Breast epithelium (tissue), 4 donors: Measurements from ENCODE around the gene LMOD3. TPM values are rescaled to one million over a fixed set of nuclear protein-coding genes. Genes with fewer than 3 reads are reported as not detected.

Experiments used
- DNase-seq, 2 donors: peaks; one replicate each; pipeline ENCODE4 v3.0.0-alpha.2; 2019; ENCODE audit warnings: low spot score in 2 of 2
- H3K27ac ChIP-seq, 2 donors: fragments of 200-600 bp; sonication (generic) in 1 of 2; one replicate each; pipeline ENCODE4 v1.5.1; 2016 to 2019; ENCODE audit warnings: mild to moderate bottlenecking in 1 of 2
- H3K27me3 ChIP-seq, 2 donors: fragments of 200-600 bp; sonication (generic) in 1 of 2; one replicate each; pipeline versions ENCODE4 v1.5.1 to v1.6.0; 2017 to 2019; ENCODE audit warnings: control low read depth in 1 of 2, mild to moderate bottlenecking in 1 of 2
- H3K36me3 ChIP-seq: fragments of 200-600 bp; one replicate; pipeline ENCODE4 v1.5.1; 2019
- H3K4me1 ChIP-seq, 2 donors: fragments of 200-600 bp; sonication (generic); one replicate each; pipeline ENCODE4 v1.5.1; 2016 to 2019; ENCODE audit warnings: control low read depth in 1 of 2
- H3K4me3 ChIP-seq, 3 donors: fragments of 200-600 bp; sonication (generic); 1 replicate in 2 of 3; 2 replicates in 1 of 3; pipeline ENCODE4 v1.5.1; 2016 to 2019; ENCODE audit warnings: mild to moderate bottlenecking in 3 of 3, moderate library complexity in 2 of 3
- H3K9me3 ChIP-seq, 2 donors: fragments of 200-600 bp; sonication (generic) in 1 of 2; one replicate each; pipeline ENCODE4 v1.5.1; 2016 to 2019; ENCODE audit warnings: control low read depth in 1 of 2
- CTCF ChIP-seq, 3 donors: fragments of 450-650 bp; IDR thresholded peaks; one replicate each; pipeline ENCODE4 v1.5.1; 2016 to 2017; ENCODE audit warnings: antibody characterized with exemption in 3 of 3, mild to moderate bottlenecking in 3 of 3, moderate library complexity in 3 of 3
- POLR2A ChIP-seq: fragments of 450-650 bp; IDR thresholded peaks from one replicate; pipeline ENCODE4 v1.6.1; 2016; ENCODE audit warnings: antibody characterized with exemption, mild to moderate bottlenecking, moderate library complexity
- POLR2AphosphoS5 ChIP-seq, 3 donors: sonication (generic); formaldehyde crosslinking; IDR thresholded peaks; one replicate each; pipeline ENCODE4 v1.6.1; 2017; ENCODE audit warnings: antibody characterized with exemption in 3 of 3
- intact Hi-C: fragments of 100-400 bp; cut with DNase I; formaldehyde crosslinking; loops from one replicate; pipeline ENCODE4 v1.15.1; 2023; ENCODE audit warnings: low total_unique reads
- total RNA-seq, 3 donors: library from RNA; depleted of rRNA; stranded (reverse); fragments of >200 nt; gene quantifications; one replicate each; pipeline ENCODE4 v1.1.0, GENCODE V29; 2016

LMOD3 gene
- total RNA-seq, 3 donors from 2014 or later: not detected

- intact Hi-C loops: no loop called here
- no peaks in the 10 kb centered on the region for H3K27me3 ChIP-seq
- no peaks in the 10 kb centered on the region for H3K9me3 ChIP-seq
- DNase-seq: no peak
- H3K4me1 ChIP-seq: no peaks in the 10 kb centered on the region
- H3K4me3 ChIP-seq: no peak overlapping the region
- H3K36me3 ChIP-seq: no peaks in the 10 kb centered on the region
- H3K27ac ChIP-seq: no peak overlapping the region
- TF ChIP-seq POLR2A (no peak), CTCF (IDR thresholded peaks at IDR 0.05) (no peak), POLR2AphosphoS5 (IDR thresholded peaks at IDR 0.05) (no peak)
Observed at GRCh38 chr3:69145688-69146087, 23.3 kb upstream of the LMOD3 start.

GRCh38 chr3:69144631-69145245 lies 22.3 kb upstream of the LMOD3 start:
- intact Hi-C loops: no loop called here
- Histone ChIP-seq H3K4me1 (no peaks in the 10 kb centered on the region), H3K9me3 (no peaks in the 10 kb centered on the region), H3K27ac (no peak overlapping the region), H3K36me3 (no peaks in the 10 kb centered on the region), H3K4me3 (no peak overlapping the region), H3K27me3 (no peaks in the 10 kb centered on the region)
- no peak for DNase-seq
- no peak for TF ChIP-seq POLR2A
- no peak for TF ChIP-seq CTCF (IDR thresholded peaks at IDR 0.05)
- no peak for TF ChIP-seq POLR2AphosphoS5 (IDR thresholded peaks at IDR 0.05)

DNA sequence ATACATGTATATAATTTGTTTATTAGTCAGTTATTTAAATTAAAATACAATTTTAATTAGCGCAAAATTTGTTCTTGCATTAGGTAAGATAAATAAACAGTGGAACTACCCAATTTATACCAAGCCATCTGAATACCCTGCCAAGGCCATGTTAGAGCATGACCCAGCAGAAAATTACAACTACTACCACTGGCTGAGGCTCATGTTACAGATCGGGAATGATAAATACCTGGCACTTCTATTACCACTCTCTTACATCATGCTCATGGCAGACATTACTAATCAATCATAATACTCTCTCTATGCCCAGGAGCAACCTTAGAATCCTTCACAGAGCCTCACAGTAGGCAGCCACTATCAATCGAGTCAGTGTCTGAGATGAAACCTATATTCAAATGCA lies 21.2 kb upstream of the LMOD3 start:
- no peak for TF ChIP-seq CTCF (IDR thresholded peaks at IDR 0.05)
- TF ChIP-seq POLR2A: no peak
- no peak for TF ChIP-seq POLR2AphosphoS5 (IDR thresholded peaks at IDR 0.05)
- DNase-seq: no peak
- no peaks in the 10 kb centered on the region for H3K4me1 ChIP-seq
- no peak overlapping the region for H3K27ac ChIP-seq
- no peaks in the 10 kb centered on the region for H3K27me3 ChIP-seq
- H3K4me3 ChIP-seq: no peak overlapping the region
- H3K36me3 ChIP-seq: no peaks in the 10 kb centered on the region
- intact Hi-C loops: no loop called here
- no peaks in the 10 kb centered on the region for H3K9me3 ChIP-seq

DNA sequence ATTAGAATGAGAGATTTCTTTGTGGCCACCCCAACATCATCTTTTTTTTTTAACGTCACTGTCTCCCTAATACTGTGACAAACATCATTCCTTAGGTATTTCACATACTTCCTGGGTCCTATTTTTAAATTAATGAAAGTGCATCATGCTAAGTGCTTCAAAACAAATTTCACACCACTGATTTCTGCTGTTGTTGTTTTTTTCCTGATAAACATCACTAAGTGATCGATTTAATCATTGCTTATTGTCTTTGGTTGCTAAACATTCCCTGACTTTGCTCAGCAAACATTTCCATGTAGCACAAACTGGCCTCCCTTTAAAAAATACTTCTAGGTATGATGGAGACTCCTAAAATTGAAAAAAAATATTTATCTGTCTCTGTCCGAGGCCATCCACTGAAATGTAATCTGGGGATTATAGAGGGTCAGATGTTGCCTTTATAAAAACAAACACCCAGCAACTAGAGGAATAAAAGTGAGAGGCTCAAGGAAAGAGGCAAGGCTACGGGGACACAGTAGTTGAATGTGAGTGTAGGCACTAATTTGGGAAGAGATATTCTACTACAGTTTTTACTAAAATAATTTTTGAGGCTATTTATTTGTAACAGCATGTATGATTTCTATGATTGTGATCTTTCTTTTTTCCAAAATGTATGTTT lies 20.5 kb upstream of the LMOD3 start:
- intact Hi-C loops: no loop called here
- no peak for DNase-seq
- Histone ChIP-seq H3K4me3 (no peak overlapping the region), H3K9me3 (no peaks in the 10 kb centered on the region), H3K36me3 (no peaks in the 10 kb centered on the region), H3K27ac (no peak overlapping the region), H3K4me1 (no peaks in the 10 kb centered on the region), H3K27me3 (no peaks in the 10 kb centered on the region)
- TF ChIP-seq CTCF (IDR thresholded peaks at IDR 0.05) (no peak), POLR2AphosphoS5 (IDR thresholded peaks at IDR 0.05) (no peak), POLR2A (no peak)

DNA sequence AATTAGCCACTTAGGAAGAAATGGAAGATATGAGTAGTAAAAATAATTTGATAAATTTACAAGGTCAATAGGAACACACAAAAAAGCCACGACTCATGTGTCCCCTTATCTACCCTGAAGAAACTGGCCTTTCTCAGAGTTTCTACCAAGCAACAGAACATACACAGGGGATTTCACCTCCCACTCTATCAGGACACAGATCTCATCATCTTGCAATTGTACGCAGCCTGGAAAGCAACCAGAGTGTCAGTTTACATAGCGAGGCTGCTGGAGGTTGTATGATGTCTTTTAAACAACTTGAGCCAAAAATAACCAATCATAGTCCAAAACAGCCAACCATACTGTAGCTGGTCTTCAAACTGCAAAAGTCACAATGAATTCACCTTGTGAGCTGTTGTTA lies 19.7 kb upstream of the LMOD3 start:
- intact Hi-C loops: no loop called here
- no peak overlapping the region for H3K4me3 ChIP-seq
- TF ChIP-seq CTCF (IDR thresholded peaks at IDR 0.05): no peak
- TF ChIP-seq POLR2AphosphoS5 (IDR thresholded peaks at IDR 0.05): no peak
- no peak for TF ChIP-seq POLR2A
- H3K27ac ChIP-seq: no peak overlapping the region
- no peak for DNase-seq
- H3K36me3 ChIP-seq: no peaks in the 10 kb centered on the region
- H3K27me3 ChIP-seq: no peaks in the 10 kb centered on the region
- no peaks in the 10 kb centered on the region for H3K9me3 ChIP-seq
- no peaks in the 10 kb centered on the region for H3K4me1 ChIP-seq
